ENCODE data around the gene HIRA. TPM values are rescaled to one million over a fixed set of nuclear protein-coding genes. Genes with fewer than 3 reads are reported as not detected.

The HIRA gene
- total RNA-seq, 1 experiment from 2014 or later, result 51.0 TPM

DNA sequence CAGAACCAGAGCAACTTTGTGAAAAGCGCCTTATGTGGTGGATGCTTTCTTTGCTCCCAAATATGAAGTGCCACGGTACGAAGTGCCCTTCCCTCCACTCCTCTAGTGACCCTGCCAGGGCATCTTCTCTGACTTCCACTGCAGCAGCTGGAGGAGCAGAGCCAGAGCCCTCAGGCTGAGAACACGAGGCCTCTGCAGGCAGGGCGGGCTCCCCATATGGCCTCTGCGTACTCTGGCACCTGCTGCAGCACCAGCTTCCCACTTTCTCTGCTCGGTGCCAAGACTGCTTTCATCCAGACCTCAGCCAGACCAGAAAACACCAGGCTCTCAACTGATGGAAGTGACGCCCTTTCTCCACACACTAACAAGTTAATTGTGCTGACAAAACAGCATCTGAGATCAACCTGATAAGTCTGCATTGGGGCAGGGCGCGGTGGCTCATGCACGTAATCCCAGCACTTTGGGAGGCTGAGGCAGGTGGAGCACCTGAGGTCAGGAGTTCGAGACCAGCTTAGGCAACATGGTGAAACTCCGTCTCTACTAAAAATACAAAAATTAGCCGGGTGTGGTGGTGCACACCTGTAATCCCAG is 34.7 kb upstream of the HIRA start:
- H3K27ac Mint-ChIP-seq, result no peak overlapping the region
- no peak for TF ChIP-seq RELA (CRISPR knock-in tag; IDR thresholded peaks at IDR 0.05; ENCODE audit: borderline replicate concordance)
- TF ChIP-seq MYBL2 (CRISPR knock-in tag; IDR thresholded peaks at IDR 0.05), result no peak
- TF ChIP-seq NFE2L1 (CRISPR knock-in tag; IDR thresholded peaks at IDR 0.05), result no peak
- TF ChIP-seq NR1H2 (CRISPR knock-in tag; IDR thresholded peaks at IDR 0.05), result no peak
- TF ChIP-seq FOXK1 (CRISPR knock-in tag; IDR thresholded peaks at IDR 0.05), result no peak
- TF ChIP-seq, protein P1, sequence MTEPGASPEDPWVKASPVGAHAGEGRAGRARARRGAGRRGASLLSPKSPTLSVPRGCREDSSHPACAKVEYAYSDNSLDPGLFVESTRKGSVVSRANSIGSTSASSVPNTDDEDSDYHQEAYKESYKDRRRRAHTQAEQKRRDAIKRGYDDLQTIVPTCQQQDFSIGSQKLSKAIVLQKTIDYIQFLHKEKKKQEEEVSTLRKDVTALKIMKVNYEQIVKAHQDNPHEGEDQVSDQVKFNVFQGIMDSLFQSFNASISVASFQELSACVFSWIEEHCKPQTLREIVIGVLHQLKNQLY (CRISPR knock-in tag; IDR thresholded peaks at IDR 0.05), result no peak
- no peak for TF ChIP-seq ZNF416 (CRISPR knock-in tag; IDR thresholded peaks at IDR 0.05)
- no peak for TF ChIP-seq CBFB (CRISPR knock-in tag; IDR thresholded peaks at IDR 0.05; ENCODE audit: low read depth)
- TF ChIP-seq TP53 (CRISPR knock-in tag; IDR thresholded peaks at IDR 0.05), result no peak
- no peak for TF ChIP-seq KAT7 (CRISPR knock-in tag; IDR thresholded peaks at IDR 0.05; ENCODE audit: borderline replicate concordance)
- TF ChIP-seq, protein P2, sequence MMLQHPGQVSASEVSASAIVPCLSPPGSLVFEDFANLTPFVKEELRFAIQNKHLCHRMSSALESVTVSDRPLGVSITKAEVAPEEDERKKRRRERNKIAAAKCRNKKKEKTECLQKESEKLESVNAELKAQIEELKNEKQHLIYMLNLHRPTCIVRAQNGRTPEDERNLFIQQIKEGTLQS (CRISPR knock-in tag; conservative IDR thresholded peaks at IDR 0.05), result no peak
- no peak for TF ChIP-seq ZNF219 (CRISPR knock-in tag; IDR thresholded peaks at IDR 0.05; ENCODE audit: borderline replicate concordance)
- no peak for TF ChIP-seq NFATC4 (CRISPR knock-in tag; IDR thresholded peaks at IDR 0.05)
- TF ChIP-seq, protein P3, sequence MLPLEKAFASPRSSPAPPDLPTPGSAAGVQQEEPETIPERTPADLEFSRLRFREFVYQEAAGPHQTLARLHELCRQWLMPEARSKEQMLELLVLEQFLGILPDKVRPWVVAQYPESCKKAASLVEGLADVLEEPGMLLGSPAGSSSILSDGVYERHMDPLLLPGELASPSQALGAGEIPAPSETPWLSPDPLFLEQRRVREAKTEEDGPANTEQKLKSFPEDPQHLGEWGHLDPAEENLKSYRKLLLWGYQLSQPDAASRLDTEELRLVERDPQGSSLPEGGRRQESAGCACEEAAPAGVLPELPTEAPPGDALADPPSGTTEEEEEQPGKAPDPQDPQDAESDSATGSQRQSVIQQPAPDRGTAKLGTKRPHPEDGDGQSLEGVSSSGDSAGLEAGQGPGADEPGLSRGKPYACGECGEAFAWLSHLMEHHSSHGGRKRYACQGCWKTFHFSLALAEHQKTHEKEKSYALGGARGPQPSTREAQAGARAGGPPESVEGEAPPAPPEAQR (CRISPR knock-in tag; IDR thresholded peaks at IDR 0.05), result no peak
- TF ChIP-seq ZBTB21 (CRISPR knock-in tag; IDR thresholded peaks at IDR 0.05; ENCODE audit: borderline replicate concordance), result no peak
- no peak for TF ChIP-seq JUN (CRISPR knock-in tag; IDR thresholded peaks at IDR 0.05)
- TF ChIP-seq, protein P4, sequence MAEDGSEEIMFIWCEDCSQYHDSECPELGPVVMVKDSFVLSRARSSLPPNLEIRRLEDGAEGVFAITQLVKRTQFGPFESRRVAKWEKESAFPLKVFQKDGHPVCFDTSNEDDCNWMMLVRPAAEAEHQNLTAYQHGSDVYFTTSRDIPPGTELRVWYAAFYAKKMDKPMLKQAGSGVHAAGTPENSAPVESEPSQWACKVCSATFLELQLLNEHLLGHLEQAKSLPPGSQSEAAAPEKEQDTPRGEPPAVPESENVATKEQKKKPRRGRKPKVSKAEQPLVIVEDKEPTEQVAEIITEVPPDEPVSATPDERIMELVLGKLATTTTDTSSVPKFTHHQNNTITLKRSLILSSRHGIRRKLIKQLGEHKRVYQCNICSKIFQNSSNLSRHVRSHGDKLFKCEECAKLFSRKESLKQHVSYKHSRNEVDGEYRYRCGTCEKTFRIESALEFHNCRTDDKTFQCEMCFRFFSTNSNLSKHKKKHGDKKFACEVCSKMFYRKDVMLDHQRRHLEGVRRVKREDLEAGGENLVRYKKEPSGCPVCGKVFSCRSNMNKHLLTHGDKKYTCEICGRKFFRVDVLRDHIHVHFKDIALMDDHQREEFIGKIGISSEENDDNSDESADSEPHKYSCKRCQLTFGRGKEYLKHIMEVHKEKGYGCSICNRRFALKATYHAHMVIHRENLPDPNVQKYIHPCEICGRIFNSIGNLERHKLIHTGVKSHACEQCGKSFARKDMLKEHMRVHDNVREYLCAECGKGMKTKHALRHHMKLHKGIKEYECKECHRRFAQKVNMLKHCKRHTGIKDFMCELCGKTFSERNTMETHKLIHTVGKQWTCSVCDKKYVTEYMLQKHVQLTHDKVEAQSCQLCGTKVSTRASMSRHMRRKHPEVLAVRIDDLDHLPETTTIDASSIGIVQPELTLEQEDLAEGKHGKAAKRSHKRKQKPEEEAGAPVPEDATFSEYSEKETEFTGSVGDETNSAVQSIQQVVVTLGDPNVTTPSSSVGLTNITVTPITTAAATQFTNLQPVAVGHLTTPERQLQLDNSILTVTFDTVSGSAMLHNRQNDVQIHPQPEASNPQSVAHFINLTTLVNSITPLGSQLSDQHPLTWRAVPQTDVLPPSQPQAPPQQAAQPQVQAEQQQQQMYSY (CRISPR knock-in tag; IDR thresholded peaks at IDR 0.05), result no peak
- TF ChIP-seq FOXP1 (CRISPR knock-in tag; IDR thresholded peaks at IDR 0.05; ENCODE audit: borderline replicate concordance), result no peak
- no peak for TF ChIP-seq RORB (CRISPR knock-in tag; IDR thresholded peaks at IDR 0.05)
- DNase-seq (ENCODE audit: low spot score) (no peak), ATAC-seq (no peak)
- CTCF ChIA-PET, result interaction anchor here (1.5 kb wide), 1 partner anchor 8 kb away, joined by 5 read pairs; no protein-coding TSS in a partner anchor
- no peak overlapping the region for H3K4me3 Mint-ChIP-seq
- H3K4me1 Mint-ChIP-seq, result no peaks in the 10 kb centered on the region
- no peaks in the 10 kb centered on the region for H3K9me3 Mint-ChIP-seq
- peaks cover 59% of the 10 kb centered on the region for H3K36me3 Mint-ChIP-seq
- H3K27me3 Mint-ChIP-seq (ENCODE audit: low read depth), result no peaks in the 10 kb centered on the region
- POLR2A ChIA-PET, result no interaction called here

DNA sequence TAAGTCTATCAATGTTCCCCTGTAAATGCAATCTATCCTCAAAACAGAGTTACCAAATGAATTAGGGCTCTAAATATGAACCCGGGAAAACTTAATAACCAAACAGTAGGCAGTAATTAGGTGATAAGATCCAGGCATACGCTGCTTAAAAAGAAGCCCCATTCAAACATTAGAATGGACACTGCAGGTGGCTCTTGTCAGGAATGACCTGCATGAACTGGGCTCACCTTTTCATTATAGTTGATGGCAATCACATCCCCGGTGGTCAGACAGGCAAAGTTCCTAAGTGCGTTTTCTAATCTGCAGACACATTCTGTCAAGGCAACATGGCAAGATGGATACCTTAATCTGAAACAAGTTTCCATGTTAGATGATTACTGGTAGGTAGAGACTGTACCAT is 33.4 kb upstream of the HIRA start:
- no peak for DNase-seq (ENCODE audit: low spot score)
- H3K9me3 Mint-ChIP-seq, result no peaks in the 10 kb centered on the region
- POLR2A ChIA-PET, result no interaction called here
- no peak for TF ChIP-seq CBFB (CRISPR knock-in tag; IDR thresholded peaks at IDR 0.05; ENCODE audit: low read depth)
- CTCF ChIA-PET, result interaction anchor here (0.5 to 1.5 kb wide), 2 partner anchors 9 to 202 kb away, joined by 3 to 5 read pairs; no protein-coding TSS in a partner anchor
- H3K4me3 Mint-ChIP-seq, result no peak overlapping the region
- H3K4me1 Mint-ChIP-seq, result no peaks in the 10 kb centered on the region
- H3K27me3 Mint-ChIP-seq (ENCODE audit: low read depth), result no peaks in the 10 kb centered on the region
- no peak overlapping the region for H3K27ac Mint-ChIP-seq
- no peak for ATAC-seq
- peaks cover 56% of the 10 kb centered on the region for H3K36me3 Mint-ChIP-seq
